Measurements from ENCODE around the gene CYP27C1. TPM values are rescaled to one million over a fixed set of nuclear protein-coding genes. Genes with fewer than 3 reads are reported as not detected.
"Not testable (repeated sequence)": the region's sequence is repeated elsewhere in the genome, so short reads cannot be mapped to it uniquely, and the experiment has no call there.

CYP27C1 gene
- polyA plus RNA-seq, 3 donors, result 5.8 to 7.1 (median 6.3) TPM

DNA sequence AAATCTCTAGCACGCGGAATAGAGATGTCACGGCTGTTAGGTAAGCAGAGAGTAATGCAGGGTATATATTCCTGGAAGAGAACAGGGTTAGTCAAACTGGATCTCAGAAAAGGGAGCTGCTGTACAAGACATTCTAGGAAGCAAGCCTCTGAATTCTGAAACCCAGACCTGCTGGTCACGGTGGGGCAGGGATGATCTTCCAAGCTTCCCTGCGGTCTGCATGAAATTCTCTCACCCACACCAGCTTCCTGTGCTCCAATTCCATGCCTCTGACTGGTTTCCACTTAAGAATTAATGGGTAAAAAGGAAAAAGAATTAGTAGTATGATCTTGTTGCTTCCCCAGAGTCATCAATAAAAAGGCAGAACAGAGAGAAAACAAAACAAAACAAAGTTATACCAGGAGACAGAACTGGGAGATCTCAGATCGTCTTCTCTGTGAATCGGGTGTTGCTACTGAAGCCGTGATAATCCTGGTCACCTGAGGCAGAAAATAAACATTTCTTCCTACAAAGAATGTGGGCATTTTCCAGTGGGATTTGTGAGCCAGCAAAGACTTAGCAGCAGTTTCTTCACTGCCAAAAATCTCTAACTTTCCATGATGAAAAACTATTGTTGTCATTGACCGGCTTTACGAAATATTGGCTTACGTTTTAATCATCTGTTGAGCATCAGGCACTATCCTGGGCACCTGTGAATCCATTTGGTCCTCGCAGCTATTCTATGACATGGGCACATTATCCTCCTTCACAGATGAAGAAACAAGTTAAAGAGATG is 5.3 kb upstream of the CYP27C1 start:
- no peak for DNase-seq (ENCODE audit: low read depth in 3 of 3, low spot score in 2 of 3)

DNA sequence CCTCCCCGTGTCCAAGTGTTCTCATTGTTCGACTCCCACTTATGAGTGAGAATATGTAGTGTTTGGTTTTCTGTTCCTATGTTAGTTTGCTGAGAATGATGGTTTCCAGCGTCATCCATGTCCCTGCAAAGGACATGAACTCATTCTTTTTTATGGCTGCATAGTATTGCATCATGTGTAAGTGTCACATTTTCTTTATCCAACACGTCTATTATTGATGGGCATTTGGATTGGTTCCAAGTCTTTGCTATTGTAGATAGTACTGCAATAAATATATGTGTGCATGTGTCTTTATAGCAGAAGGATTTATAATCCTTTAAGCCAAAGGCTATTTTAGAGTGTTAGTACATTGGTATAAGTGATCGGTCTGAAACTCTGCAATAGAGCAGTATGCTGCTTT is 4.0 kb upstream of the CYP27C1 start:
- not testable (repeated sequence) for DNase-seq (ENCODE audit: low read depth in 3 of 3, low spot score in 2 of 3)

DNA sequence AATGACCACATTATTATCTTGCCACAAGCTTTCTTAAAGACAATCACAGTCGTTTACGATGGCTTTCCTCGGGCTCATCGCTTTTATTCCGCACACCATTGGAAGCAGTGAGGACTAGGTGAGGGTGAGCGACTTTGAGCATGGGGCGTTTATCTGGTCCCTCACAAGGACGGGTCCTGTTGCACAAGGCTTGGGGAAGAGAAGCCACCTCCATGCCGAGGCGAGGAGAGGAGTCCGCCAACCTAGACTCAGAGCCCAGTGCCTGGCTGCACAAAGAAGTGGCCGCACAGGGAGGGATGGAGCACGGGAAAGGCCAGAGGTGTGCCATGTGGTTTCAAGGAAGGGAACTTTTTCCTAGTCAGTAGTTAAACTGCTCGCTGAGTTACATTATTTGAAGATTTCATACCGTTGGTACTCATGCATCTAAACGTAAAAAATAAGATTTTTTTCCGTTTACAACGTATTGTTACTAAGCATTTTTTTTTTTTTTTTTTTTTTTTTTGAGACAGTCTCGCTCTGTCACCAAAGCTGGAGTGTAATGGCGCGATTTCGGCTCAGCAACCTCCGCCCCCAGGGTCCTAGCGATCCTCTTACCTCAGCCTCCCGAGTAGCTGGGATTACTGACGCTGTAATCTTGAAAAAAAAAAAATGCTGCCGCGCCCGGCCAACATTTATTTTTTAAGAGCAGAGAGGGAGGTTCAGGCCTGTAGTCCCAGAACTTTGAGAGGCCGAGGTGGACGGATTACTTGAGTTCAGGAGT is 849 bp upstream of the CYP27C1 start:
- DNase-seq (ENCODE audit: low read depth in 3 of 3, low spot score in 2 of 3), result peak in 2 of 3 donors; percentile 34 to 41

DNA sequence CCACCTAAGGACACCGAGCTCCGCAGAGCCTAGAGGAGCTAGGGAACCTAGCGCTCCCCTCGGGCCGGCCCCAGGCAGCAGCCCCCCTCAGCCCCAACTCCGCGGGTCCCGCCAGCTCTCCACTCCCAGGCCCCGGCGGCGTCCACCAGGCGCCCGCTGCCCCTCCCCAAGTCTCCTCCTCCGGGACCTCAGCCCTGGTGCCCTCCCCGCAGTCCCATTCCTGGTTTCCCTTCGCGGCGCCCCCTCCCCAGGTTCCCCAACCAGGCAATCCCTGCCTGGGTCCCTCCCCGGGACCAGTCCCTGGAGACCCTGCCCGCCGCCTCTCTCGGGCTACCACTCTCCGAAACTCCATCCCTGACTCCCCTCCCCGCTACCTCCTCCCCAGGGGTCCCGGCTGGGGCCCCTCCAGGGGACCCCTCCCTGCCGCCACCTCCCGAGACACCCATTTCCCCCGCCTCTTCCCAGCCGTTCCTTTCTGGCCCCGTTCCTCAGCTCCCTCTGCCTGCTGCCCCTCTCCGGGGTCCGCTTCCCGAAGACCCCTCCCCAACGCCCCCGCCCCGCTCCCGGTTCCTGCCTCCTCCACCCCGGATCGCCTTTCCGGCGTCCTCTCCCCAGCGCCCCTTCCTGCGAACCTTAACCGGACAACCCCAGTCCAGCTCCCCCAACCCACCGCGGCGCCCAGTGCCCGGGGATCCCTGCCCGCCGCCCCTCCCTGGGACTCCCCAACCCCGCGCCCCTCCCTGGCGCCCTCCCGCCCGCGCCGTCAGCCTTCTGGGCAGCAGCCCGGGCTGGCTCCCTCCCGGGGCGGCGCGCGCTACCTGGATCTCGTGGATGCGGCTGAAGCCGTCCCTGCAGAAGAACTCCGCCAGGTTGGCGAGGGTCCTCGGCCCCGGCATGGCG is 678 bp downstream of the CYP27C1 start:
- peak in 2 of 3 donors; percentile 37 to 51 for DNase-seq (ENCODE audit: low read depth in 3 of 3, low spot score in 2 of 3)

DNA sequence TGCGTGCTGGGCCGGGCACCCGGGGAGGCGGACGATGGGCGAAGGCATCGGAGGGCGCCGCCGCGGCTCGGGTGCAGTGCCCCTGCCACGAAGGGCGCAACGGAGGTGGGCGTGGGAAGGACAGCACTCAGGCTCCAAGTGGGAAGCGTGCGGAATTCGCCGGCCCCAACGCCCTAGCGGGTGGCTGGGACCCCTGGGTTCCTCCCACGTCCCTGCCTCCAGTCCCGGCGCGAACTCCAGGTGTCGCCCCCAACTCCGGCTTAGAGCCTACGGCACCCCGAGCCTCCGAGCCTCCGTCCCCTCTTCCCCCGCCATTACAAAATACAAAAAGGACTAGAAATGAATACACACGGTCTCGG is 1.3 kb downstream of the CYP27C1 start:
- DNase-seq (ENCODE audit: low read depth in 3 of 3, low spot score in 2 of 3), result no peak

DNA sequence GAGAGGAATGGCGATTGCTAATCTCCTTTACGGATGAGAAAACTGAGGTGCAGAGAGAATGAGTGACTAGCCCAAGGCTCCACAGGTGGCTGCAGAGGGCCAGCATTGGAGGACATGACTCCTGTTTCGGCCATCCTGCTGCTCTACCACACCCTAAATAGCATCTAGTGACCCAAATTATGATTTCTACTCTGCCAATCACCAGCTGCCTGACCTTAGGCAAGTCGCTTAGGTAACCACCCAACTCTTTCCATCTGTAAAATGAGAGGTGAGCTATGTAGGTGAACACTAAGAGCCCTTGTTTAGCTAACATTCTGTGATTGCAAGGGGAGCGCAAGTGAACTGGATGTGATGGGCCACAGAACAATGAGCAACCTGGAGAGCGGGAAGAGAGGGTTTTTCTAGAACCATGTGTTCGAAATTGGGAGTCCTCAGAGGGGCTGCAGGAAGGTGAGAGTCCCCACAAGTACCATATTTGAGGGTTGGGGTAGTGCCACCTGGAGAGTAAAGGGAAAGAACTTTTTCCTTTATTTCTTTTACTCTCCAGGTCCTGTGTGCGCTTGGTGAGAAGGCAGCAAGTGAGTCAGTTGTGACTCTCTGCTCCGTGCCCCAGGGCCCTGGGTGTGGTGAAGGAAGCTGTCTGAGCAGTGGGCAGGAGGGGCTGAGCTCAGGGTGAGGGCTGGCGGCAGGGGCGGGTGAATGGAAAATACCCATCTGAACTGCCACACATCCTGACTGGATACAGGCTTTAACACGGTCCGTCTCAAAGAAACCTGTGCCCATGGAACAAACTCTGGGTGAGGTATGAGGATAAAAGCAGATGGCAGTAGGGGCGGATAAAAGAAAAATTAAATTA is 2.4 kb downstream of the CYP27C1 start:
- no peak for DNase-seq (ENCODE audit: low read depth in 3 of 3, low spot score in 2 of 3)

DNA sequence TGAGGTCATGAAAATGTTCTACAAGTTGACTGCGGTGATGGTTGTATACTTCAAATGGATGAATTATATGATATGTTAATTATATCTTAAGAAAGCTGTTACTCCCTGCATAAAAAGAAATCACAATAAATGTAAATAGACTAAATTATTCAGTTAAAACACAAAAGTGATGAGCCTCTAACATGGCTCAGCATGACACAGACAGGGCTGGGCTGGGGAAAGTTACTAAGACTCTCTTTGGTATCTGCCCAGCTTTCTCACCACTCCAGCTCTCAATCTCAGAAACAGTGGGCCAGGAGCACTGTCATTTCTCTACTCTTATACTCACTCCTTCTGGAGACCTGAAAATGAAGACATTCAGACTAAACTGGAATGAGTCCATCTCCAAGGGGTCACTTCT is 3.5 kb downstream of the CYP27C1 start:
- no peak for DNase-seq (ENCODE audit: low read depth in 3 of 3, low spot score in 2 of 3)

DNA sequence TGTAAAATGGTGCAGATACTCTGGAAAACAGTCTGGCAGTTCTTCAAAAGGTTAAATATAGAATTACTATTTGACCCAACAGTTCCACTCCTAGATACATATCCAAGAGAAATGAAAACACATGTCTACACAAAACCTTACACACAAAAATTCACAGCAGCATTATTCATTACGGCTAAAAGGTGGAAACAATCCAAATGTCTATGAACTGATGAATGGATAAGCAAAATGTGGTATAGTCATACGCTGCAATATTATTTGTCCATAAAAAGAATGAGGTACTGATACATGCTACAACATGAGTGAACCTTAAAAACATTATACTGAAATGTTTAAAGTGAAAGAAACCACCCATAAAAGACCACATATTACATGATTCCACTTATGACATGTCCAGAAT is 4.0 kb downstream of the CYP27C1 start:
- DNase-seq (ENCODE audit: low read depth in 3 of 3, low spot score in 2 of 3), result no peak

DNA sequence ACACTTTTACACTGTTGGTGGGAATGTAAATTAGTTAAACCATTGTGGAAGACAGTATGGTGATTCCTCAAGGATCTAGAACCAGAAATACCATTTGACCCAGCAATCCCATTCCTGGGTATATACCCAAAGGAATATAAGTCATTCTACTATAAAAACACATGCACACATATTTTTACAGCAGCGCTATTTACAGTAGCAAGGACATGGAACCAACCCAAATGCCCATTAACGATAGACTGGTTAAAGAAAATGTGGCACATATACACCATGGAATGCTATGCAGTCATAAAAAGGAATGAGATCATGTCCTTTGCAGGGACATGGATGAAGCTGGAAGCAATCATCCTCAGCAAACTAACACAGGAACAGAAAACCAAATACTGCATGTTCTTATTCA is 5.9 kb downstream of the CYP27C1 start:
- not testable (repeated sequence) for DNase-seq (ENCODE audit: low read depth in 3 of 3, low spot score in 2 of 3)

DNA sequence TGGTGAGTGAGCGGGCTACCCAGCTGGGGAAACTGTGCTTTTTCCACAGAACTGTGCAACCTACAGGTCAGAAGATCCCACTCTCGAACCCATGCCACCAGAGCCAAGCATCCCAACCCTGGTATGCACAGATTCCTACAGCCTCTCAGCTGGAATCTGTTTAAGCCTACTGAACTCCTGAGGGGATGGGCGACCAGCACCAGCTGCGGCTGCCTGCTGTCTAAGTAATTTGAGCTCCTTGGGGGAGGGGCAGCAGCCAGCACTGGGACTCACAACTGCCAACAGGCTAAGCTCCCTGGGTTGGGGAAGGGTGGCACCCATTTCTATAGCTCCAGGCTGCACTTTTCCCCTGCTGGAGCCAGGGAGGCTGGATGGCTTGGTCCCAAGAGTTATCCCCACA is 11.8 kb downstream of the CYP27C1 start:
- no peak for DNase-seq (ENCODE audit: low read depth in 3 of 3, low spot score in 2 of 3)

DNA sequence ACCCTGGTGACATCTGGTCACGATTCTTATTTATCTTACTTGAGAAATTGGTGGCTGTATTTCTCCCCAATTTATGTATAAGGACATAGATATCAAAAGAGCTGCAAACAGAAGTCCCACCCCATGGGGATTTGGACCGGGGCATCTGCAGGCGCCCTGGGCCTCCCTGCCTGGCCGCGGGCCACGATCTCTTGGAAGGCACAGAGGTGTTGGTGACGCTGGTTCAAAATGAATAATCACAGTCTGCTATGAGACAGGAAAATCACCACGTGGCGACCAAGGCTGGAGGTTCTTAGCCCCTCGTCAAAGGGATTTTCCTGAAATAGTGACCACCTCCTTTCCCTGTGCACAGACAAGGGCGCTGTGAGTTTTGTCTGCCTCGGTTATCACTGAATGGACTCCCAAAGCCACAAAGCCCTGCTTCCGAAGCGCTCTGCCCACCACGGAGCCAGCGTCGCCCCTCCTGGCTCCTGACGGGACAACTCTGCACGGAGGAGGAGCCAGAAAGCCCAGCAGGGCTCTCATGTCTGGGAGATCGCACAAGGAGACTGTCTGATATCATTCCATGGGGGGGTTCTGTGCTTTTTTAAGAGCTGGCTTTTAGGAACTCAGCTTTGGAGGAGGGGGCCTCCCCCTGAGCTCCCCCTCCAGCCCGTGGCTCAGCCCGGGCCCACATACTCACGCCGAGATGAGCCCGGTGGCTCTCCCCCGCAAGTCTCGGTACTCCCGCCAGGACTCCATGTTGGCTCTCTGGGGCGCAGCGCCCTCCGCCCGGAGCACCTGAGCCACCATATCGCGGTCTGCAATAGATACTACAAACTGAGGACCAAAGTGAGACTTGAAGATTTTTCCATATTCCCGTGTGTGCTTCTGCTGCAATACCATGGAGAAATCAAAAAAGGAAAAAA is 14.6 kb downstream of the CYP27C1 start:
- DNase-seq (ENCODE audit: low read depth in 3 of 3, low spot score in 2 of 3), result no peak

DNA sequence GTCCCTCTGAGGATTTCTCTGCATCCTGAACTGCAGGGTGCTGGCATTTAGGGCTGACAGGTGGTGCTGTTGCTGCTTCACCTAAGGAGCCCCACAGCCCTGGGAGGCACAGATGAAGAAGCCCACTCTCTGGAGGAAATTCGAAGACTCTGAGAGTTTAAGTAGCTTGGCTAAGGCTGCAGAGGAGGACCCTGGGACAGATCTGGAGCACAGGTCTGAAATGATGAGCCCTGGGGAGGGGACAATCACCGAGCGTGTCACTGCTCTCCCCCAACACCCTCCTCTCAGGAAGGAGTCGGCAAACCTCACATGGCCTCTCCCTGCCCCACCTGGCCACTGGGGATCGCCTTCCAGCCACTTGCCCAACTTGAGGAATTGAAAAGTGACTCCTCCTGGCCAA is 18.6 kb downstream of the CYP27C1 start:
- DNase-seq (ENCODE audit: low read depth in 3 of 3, low spot score in 2 of 3), result no peak

DNA sequence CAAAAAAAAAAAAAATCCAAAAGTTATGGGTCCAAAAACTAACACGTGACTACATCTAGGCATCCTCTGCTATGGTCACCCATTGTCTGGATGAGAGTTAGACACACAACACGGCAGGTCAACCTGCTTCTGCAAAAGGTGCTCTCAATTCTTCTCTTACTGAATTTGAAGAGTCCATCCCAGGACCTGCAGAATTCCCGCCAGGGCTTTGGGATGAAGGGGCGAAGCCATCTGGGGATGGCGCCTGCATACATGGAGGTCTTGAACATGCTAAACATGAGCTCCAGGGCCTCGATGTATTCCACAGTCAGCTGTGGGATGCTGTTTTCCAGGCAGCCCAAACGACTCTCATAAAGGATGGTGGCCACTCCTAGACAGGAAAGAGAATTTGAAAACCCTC is 19.1 kb downstream of the CYP27C1 start:
- no peak for DNase-seq (ENCODE audit: low read depth in 3 of 3, low spot score in 2 of 3)

DNA sequence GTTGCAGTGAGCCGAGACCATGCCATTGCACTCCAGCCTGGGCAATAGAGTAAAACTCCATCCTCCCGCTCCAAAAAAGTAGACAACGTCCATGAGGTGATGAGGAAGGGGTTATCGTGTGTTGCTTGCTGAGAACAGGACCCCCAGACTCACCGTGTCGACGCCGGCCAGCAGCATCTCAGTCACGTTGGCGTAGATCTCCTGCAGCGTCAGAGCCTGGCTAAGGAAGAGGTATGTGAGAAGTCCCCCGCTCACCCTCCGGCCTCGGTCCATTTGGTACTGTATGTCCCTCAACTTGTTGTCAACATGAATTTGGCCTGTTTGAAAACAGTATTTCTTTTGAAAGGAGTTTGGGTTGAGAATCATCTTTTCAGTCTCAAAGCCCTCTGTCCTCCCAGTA is 20.9 kb downstream of the CYP27C1 start:
- no peak for DNase-seq (ENCODE audit: low read depth in 3 of 3, low spot score in 2 of 3)

DNA sequence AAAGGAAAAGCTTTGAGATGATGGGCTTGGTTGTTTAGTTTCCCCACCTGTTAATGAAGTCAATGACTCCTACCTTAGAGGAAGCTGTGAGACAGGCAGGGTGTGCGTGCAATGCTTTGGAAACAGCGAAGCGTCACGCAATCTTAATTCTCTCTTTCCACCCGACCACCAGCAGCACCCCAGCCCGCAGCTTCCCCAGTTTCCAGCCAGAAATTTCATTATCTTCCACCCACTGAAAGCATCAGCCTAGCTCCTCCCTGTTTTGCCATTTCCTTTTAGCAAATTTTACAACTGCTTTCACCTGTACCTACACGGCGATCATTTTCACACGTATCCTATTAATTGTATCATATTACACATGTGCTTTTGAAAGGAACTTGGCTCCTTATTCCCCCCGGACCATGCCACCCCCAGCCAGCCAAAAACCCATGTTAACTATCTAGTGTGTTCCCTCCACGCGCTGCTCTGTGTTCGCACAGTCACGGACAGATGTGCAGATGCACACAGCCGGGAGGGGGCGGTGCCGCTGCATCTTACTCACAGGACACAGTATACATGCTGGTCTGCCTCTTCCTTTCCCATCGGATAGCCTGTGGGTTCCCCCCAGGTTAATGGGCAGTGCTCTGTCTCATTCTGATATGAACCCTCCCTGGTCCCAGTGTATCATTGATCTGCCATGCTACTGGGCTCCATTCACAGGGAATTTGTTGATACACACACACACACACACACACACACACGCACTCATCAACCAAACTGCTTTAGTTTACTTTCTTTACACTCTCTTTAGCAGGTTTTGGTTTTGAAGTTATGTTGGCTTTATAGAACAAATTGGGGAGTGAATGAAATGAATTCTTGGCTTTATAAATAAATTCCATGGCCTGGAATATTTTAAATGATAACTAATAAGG is 22.4 kb downstream of the CYP27C1 start:
- no peak for DNase-seq (ENCODE audit: low read depth in 3 of 3, low spot score in 2 of 3)

DNA sequence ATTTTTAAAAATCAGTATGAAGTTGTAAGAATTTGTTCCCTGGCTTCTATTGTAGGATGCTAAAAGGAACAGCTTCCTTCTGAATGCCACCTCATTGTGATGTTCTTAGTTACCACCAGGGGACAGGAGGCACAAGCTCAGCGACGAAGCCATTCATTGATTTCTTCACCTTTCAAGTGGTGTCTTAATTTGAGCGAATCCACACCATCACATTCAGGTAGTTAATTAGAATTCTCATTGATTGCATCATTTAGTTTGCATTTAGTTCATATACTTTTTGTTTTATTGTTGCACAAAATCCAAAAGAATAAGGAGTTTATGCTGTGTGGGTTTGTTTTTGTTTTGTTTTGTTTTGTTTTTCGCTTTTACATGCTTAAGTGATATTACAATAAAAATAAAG is 23.1 kb downstream of the CYP27C1 start:
- no peak for DNase-seq (ENCODE audit: low read depth in 3 of 3, low spot score in 2 of 3)

DNA sequence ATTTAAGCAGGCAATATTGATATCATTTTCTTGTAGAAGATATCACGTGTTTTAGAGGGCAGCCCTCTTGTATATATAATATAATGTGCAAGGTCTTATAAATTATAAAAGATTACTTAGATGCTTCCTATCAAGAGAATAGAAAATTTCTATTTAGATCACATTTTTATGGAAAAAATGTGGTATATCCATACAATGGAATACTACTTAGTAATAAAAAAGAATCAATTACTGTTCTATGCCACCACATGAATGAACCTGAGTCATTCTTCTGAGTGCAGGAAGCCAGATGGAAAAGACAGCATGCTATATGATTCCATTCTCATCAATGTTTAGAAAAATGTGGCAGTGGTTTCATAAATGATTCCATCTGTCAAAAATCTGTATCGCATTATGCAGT is 23.6 kb downstream of the CYP27C1 start:
- DNase-seq (ENCODE audit: low read depth in 3 of 3, low spot score in 2 of 3), result no peak
